HG03159 (cell line): ENCODE results near the gene GNL2.

ENCODE experiments used
- ATAC-seq: cut with Tn5 transposase; IDR thresholded peaks from one replicate; pipeline ENCODE4 v1.9.1; 2021; ENCODE audit warnings: mild to moderate bottlenecking, moderate library complexity; ENCODE audit not compliant: unreplicated experiment

Gene GNL2

GRCh38 chr1:37595440-37596181, at the start of gene GNL2:
Gene GNL2 (minus strand): TSS chr1:37595937. CDS start chr1:37595822, 115 bp downstream.
- peak; percentile 97 for ATAC-seq

GRCh38 chr1:37641059-37641458, 45.3 kb upstream of the GNL2 start:
- ATAC-seq = no peak

- ATAC-seq = no peak
These were observed 40.7 kb upstream of the GNL2 start for GRCh38 chr1:37636435-37636834.

- ATAC-seq = no peak
These were observed 39.5 kb upstream of the GNL2 start for GRCh38 chr1:37634992-37635902.

GRCh38 chr1:37634244-37634991, 38.7 kb upstream of the GNL2 start, which contains the start of gene RSPO1:
Gene RSPO1 (minus strand): TSS chr1:37634892. CDS start chr1:37629661, 5,231 bp downstream.
- ATAC-seq = no peak

- no peak for ATAC-seq
These were observed 38.2 kb upstream of the GNL2 start for GRCh38 chr1:37633938-37634243.

- no peak for ATAC-seq
These were observed 37.6 kb upstream of the GNL2 start for GRCh38 chr1:37633040-37633937.

- ATAC-seq = no peak
These were observed 35.3 kb upstream of the GNL2 start for GRCh38 chr1:37631036-37631435.

GRCh38 chr1:37630426-37631028, 34.8 kb upstream of the GNL2 start:
- no peak for ATAC-seq

GRCh38 chr1:37629726-37630425, 34.1 kb upstream of the GNL2 start:
- ATAC-seq = no peak

GRCh38 chr1:37629008-37629407, 33.3 kb upstream of the GNL2 start:
- ATAC-seq = no peak

GRCh38 chr1:37628026-37628556, 32.4 kb upstream of the GNL2 start:
- no peak for ATAC-seq

- ATAC-seq = no peak
These were observed 26.4 kb upstream of the GNL2 start for GRCh38 chr1:37622131-37622530.

- ATAC-seq = no peak
These were observed 25.7 kb upstream of the GNL2 start for GRCh38 chr1:37621326-37621870.

- ATAC-seq = no peak
These were observed 25.0 kb upstream of the GNL2 start for GRCh38 chr1:37620707-37621106.

- no peak for ATAC-seq
These were observed 20.6 kb upstream of the GNL2 start for GRCh38 chr1:37616330-37616729.

GRCh38 chr1:37614105-37614504, 18.4 kb upstream of the GNL2 start:
- ATAC-seq = no peak

- ATAC-seq = no peak
These were observed 16.4 kb upstream of the GNL2 start for GRCh38 chr1:37612186-37612585.

- ATAC-seq = no peak
These were observed 14.3 kb upstream of the GNL2 start for GRCh38 chr1:37609994-37610393.
